HG03066 (cell line): Measurements from ENCODE around the gene NCKAP5.

Source experiments
- ATAC-seq: cut with Tn5 transposase; IDR thresholded peaks from one replicate; pipeline ENCODE4 v1.9.1; 2021; ENCODE audit warnings: low read depth; ENCODE audit not compliant: unreplicated experiment

NCKAP5 gene

GRCh38 chr2:132754867-132755472 is 813.3 kb downstream of the NCKAP5 start:
- ATAC-seq, result no peak

- no peak for ATAC-seq
Measured at GRCh38 chr2:132754392-132754791, 813.9 kb downstream of the NCKAP5 start.

GRCh38 chr2:132752421-132753206 is 815.6 kb downstream of the NCKAP5 start:
- ATAC-seq, result no peak

GRCh38 chr2:132751836-132752235 is 816.4 kb downstream of the NCKAP5 start:
- no peak for ATAC-seq

GRCh38 chr2:132750606-132751005 is 817.7 kb downstream of the NCKAP5 start:
- ATAC-seq, result no peak

GRCh38 chr2:132747046-132747445 is 821.2 kb downstream of the NCKAP5 start:
- ATAC-seq, result peak; percentile 63

- no peak for ATAC-seq
Measured at GRCh38 chr2:132741754-132742153, 826.5 kb downstream of the NCKAP5 start.

- no peak for ATAC-seq
Measured at GRCh38 chr2:132740081-132740720, 828.1 kb downstream of the NCKAP5 start.

GRCh38 chr2:132738223-132738622 is 830.0 kb downstream of the NCKAP5 start:
- ATAC-seq, result no peak

GRCh38 chr2:132736059-132736458 is 832.2 kb downstream of the NCKAP5 start:
- no peak for ATAC-seq

- ATAC-seq, result no peak
Measured at GRCh38 chr2:132734961-132735360, 833.3 kb downstream of the NCKAP5 start.

- ATAC-seq, result no peak
Measured at GRCh38 chr2:132733094-132733493, 835.2 kb downstream of the NCKAP5 start.

GRCh38 chr2:132732694-132733093 is 835.6 kb downstream of the NCKAP5 start:
- ATAC-seq, result no peak

GRCh38 chr2:132731441-132731840 is 836.8 kb downstream of the NCKAP5 start:
- no peak for ATAC-seq

GRCh38 chr2:132730611-132731010 is 837.7 kb downstream of the NCKAP5 start:
- ATAC-seq, result no peak

GRCh38 chr2:132729522-132729921 is 838.7 kb downstream of the NCKAP5 start:
- ATAC-seq, result no peak

- no peak for ATAC-seq
Measured at GRCh38 chr2:132726155-132726554, 842.1 kb downstream of the NCKAP5 start.

- ATAC-seq, result no peak
Measured at GRCh38 chr2:132725748-132726147, 842.5 kb downstream of the NCKAP5 start.

- no peak for ATAC-seq
Measured at GRCh38 chr2:132725148-132725547, 843.1 kb downstream of the NCKAP5 start.

GRCh38 chr2:132721938-132722337 is 846.3 kb downstream of the NCKAP5 start:
- ATAC-seq, result no peak

GRCh38 chr2:132720393-132720792 is 847.9 kb downstream of the NCKAP5 start:
- no peak for ATAC-seq

- no peak for ATAC-seq
Measured at GRCh38 chr2:132719480-132719879, 848.8 kb downstream of the NCKAP5 start.
